Stromal cell of bone marrow (primary cell): Measurements from ENCODE around the gene NPHP3.

ENCODE experiments used
- DNase-seq: peaks from one replicate; pipeline ENCODE4 v3.0.0-alpha.2; 2012; ENCODE audit warnings: low read depth

Gene NPHP3

GRCh38 chr3:132690040-132690439 is 32.2 kb downstream of the NPHP3 start:
- DNase-seq: no peak

DNA sequence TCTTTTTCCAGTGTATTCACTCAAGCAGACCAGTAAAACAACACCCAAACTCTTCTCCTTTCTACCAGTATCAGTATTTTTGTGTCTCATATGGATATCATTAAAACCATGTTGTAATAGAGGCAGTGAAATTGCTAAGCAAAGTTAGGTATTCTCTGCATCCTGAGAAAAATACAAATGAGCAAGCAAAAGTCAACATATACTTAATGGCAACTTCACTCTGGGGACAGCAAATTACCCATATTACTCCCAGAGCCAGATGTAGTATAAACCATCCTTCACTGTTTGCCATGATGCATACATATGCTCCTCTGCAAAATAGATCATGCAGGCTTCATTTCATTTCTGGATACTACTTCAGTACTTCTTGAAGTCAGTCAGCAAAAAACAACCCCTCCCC is 40.0 kb downstream of the NPHP3 start:
- DNase-seq: peak; percentile 2

- DNase-seq: no peak
These were observed 40.8 kb downstream of the NPHP3 start for GRCh38 chr3:132681421-132681820.

GRCh38 chr3:132679911-132680310 is 42.3 kb downstream of the NPHP3 start:
- DNase-seq: no peak

- no peak for DNase-seq
These were observed 46.8 kb downstream of the NPHP3 start for GRCh38 chr3:132675408-132675807.

- no peak for DNase-seq
These were observed 52.9 kb downstream of the NPHP3 start for GRCh38 chr3:132669256-132669777.

DNA sequence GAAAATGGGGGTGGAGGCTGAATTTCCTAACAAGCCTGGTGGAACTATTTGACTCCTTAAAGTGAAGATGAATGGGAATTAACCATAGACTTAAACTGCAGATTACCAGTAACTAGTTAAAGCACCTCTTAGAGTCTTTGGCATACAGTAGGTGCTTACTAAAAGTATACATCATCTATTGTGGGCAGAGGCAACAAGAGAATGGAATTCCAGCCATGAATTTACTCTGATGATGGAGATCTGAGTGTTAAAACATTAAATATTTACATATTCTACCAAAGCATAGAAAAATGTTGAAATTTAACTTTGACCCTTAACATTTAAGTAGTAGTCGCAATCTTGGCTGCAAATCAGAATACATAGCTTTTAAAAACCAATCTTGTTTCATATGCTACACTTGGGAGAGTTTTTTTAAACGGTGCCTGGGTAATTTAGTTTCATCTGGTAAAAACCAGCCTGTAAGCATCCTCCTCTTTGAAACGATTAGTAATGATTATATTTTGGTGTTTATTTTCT is 56.9 kb downstream of the NPHP3 start:
- DNase-seq: no peak

DNA sequence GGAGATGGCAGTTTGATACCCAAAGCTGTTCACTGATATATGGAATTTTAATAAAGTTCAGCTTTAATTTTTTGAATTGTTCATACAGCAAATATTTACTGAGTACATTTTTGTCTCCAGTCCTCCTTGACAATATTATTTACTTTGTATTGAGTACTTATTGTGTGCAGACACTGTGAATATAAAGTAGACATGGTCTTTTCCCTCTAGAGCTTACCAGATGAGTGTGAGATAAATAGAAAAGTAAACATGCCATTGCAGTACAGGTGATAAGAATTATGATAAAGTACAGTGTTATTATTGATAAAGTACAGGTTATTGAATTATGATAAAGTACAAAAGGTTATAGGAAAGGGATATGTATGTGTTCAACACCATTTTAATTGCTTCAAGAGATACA is 60.0 kb downstream of the NPHP3 start:
- DNase-seq: no peak

DNA sequence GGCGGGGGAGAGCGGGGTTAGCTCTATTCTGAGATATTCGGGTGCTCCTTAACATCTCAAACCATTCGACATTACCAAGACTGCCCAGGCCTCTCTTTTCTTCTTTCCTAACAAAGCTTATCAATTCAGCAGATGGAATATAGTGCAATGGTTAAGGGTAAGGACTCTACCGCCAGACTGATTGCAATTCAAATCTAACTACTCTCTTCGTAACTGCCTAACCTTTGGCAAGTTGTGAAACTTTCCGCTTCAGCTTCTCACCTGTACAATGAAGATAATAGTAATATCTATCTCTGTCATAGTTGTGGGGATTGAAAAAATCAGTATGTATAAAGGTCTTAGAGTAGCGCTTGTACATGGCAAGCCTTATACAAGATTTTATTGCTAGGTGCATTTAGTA is 61.1 kb downstream of the NPHP3 start:
- DNase-seq: no peak

- no peak for DNase-seq
These were observed 61.5 kb downstream of the NPHP3 start for GRCh38 chr3:132660811-132661070.

GRCh38 chr3:132660052-132660810 is 62.0 kb downstream of the NPHP3 start, which contains the start of gene UBA5:
UBA5 (plus strand) TSS chr3:132660329; CDS start chr3:132660538, 209 bp downstream.
- no peak for DNase-seq

DNA sequence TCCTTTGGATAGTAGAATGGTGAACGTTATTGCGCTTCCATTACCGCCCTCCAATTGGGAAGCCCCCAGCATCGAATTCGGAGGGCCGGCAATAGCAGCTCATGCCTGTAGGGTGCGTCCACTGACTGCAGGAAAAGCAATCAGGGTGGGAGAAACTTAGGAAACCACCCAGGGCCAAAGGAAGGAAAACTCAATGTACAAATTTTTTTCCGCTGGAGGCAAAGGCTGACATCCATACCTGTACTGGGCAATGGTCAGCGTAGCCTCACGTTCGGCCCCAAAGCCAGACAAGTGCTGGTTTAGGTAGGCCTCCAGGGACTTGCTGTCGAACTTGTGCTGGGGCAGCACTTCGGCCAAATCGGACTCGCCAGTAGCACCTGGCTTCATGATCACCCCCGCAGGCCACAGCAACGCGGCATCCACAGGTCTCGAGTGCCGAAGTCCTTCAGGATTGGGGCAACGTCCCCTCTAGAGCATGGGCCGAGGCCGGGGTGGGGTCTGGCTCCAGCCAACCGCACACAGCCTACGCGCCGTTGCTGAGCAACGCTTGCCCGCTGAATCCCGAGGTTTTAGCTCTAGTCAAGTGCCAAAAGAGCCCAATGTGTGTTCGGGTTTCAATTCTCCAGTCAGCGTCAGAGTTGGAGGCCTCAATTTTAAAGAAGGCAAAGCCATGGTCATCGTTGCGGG is 62.7 kb downstream of the NPHP3 start, which contains the start of gene ACAD11:
Gene ACAD11 (minus strand): TSS at position 445 of the 687 bp plus-strand sequence. CDS start 58 bp downstream, at position 387.
- DNase-seq: peak; percentile 76

- peak; percentile 3 for DNase-seq
These were observed 63.2 kb downstream of the NPHP3 start for GRCh38 chr3:132659000-132659364.

GRCh38 chr3:132657869-132658747 is 64.1 kb downstream of the NPHP3 start:
- DNase-seq: no peak

DNA sequence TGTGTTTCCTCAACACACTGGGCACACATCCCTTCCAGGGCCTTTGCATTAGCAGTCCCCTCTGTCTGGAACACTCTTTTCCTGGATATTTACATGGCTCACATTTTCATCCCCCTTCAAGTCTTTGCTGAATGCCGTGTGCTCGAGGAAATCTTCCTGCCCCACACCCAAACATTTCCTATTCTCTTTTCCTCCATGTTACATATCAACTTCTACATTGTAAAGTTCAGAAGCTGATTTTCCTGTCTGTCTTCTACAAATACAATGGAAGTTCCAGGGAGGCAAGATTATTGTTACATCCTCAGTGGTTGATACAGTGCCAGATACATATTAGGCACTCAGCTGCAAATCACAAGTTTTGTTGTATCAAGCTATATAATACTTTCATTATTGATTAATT is 66.7 kb downstream of the NPHP3 start:
- DNase-seq: no peak

- DNase-seq: no peak
These were observed 67.5 kb downstream of the NPHP3 start for GRCh38 chr3:132654721-132655120.

GRCh38 chr3:132654190-132654589 is 68.0 kb downstream of the NPHP3 start:
- DNase-seq: no peak

- DNase-seq: peak; percentile 52
These were observed 69.5 kb downstream of the NPHP3 start for GRCh38 chr3:132652640-132653270.

GRCh38 chr3:132650153-132650552 is 72.1 kb downstream of the NPHP3 start:
- no peak for DNase-seq

- no peak for DNase-seq
These were observed 77.2 kb downstream of the NPHP3 start for GRCh38 chr3:132645058-132645457.

GRCh38 chr3:132643366-132643765 is 78.8 kb downstream of the NPHP3 start:
- DNase-seq: no peak

DNA sequence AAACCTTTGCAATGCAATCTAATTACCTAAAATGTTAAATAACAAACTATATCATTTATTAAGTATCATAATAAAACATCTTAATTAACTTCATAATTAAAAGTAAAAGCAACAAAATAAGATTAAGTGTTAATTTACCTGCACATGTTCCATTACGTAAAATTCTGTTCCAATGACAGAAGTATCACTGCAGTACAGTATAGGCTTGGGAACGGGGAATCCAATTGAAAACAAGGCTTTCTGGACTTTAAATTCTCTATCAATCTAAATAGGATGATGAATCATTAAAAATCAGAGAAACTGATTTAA is 79.7 kb downstream of the NPHP3 start:
- DNase-seq: no peak
